ENCODE measurements around the gene CLK3.

The CLK3 gene

GRCh38 chr15:74571191-74571590 is 44.4 kb upstream of the CLK3 start:
- TF ChIP-seq EZH2 (optimal IDR thresholded peaks at IDR 0.05; ENCODE audit: low read depth, low read length), result no peak
- no peak for TF ChIP-seq CTCF (IDR thresholded peaks at IDR 0.05; ENCODE audit: low read length)
- TF ChIP-seq EZH2phosphoT487 (IDR thresholded peaks at IDR 0.05; ENCODE audit: low read length), result no peak
- Histone ChIP-seq H3K9ac (ENCODE audit: low read length) (no peak overlapping the region), H3F3A (ENCODE audit: insufficient read depth, low read length) (no peaks in the 10 kb centered on the region), H3K27ac (ENCODE audit: low read length) (no peak overlapping the region), H3K36me3 (replicated peaks; ENCODE audit: insufficient read depth, low read length) (peaks cover 8% of the 10 kb centered on the region; the same call in 1 of the 2 replicates), H3K27me3 (replicated peaks; ENCODE audit: insufficient read depth, low read length) (no peaks in the 10 kb centered on the region), H3K4me1 (ENCODE audit: low read length) (no peaks in the 10 kb centered on the region), H3K79me2 (ENCODE audit: low read length) (peaks cover 95% of the 10 kb centered on the region), H4K20me1 (ENCODE audit: insufficient read depth, low read length) (peaks cover 14% of the 10 kb centered on the region; the same call in 1 of the 2 replicates), H3K9me2 (replicated peaks; ENCODE audit: insufficient read depth, low read length) (no peaks in the 10 kb centered on the region), H3K9me3 (replicated peaks; ENCODE audit: insufficient read depth, low read length) (no peaks in the 10 kb centered on the region), H3K4me2 (ENCODE audit: low read depth, low read length) (no peak overlapping the region), H2AFZ (ENCODE audit: low read length) (no peak overlapping the region), H3K4me3 (ENCODE audit: low read length) (no peak overlapping the region)
- no peak for DNase-seq

GRCh38 chr15:74573987-74574386 is 41.6 kb upstream of the CLK3 start:
- no peak overlapping the region for H3K4me2 ChIP-seq (ENCODE audit: low read depth, low read length)
- H3K79me2 ChIP-seq (ENCODE audit: low read length), result peaks cover 92% of the 10 kb centered on the region
- H3K4me3 ChIP-seq (ENCODE audit: low read length), result no peak overlapping the region
- no peaks in the 10 kb centered on the region for H3F3A ChIP-seq (ENCODE audit: insufficient read depth, low read length)
- H3K27ac ChIP-seq (ENCODE audit: low read length), result no peak overlapping the region
- H3K9me3 ChIP-seq (replicated peaks; ENCODE audit: insufficient read depth, low read length), result no peaks in the 10 kb centered on the region
- TF ChIP-seq EZH2phosphoT487 (IDR thresholded peaks at IDR 0.05; ENCODE audit: low read length) (no peak), CTCF (IDR thresholded peaks at IDR 0.05; ENCODE audit: low read length) (no peak), EZH2 (optimal IDR thresholded peaks at IDR 0.05; ENCODE audit: low read depth, low read length) (no peak)
- H2AFZ ChIP-seq (ENCODE audit: low read length), result no peak overlapping the region
- H3K4me1 ChIP-seq (ENCODE audit: low read length), result no peaks in the 10 kb centered on the region
- peaks cover 9% of the 10 kb centered on the region; the same call in 1 of the 2 replicates for H3K36me3 ChIP-seq (replicated peaks; ENCODE audit: insufficient read depth, low read length)
- no peaks in the 10 kb centered on the region; the same call in 1 of the 2 replicates for H4K20me1 ChIP-seq (ENCODE audit: insufficient read depth, low read length)
- no peak overlapping the region for H3K9ac ChIP-seq (ENCODE audit: low read length)
- no peak for DNase-seq
- H3K9me2 ChIP-seq (replicated peaks; ENCODE audit: insufficient read depth, low read length), result no peaks in the 10 kb centered on the region
- H3K27me3 ChIP-seq (replicated peaks; ENCODE audit: insufficient read depth, low read length), result no peaks in the 10 kb centered on the region

- Histone ChIP-seq H3K36me3 (replicated peaks; ENCODE audit: insufficient read depth, low read length) (peaks cover 5% of the 10 kb centered on the region; the same call in 1 of the 2 replicates), H3K27me3 (replicated peaks; ENCODE audit: insufficient read depth, low read length) (no peaks in the 10 kb centered on the region), H3K4me3 (ENCODE audit: low read length) (no peak overlapping the region), H3K79me2 (ENCODE audit: low read length) (peaks cover 88% of the 10 kb centered on the region), H3K4me1 (ENCODE audit: low read length) (no peaks in the 10 kb centered on the region), H3K4me2 (ENCODE audit: low read depth, low read length) (no peak overlapping the region), H4K20me1 (ENCODE audit: insufficient read depth, low read length) (no peaks in the 10 kb centered on the region), H3K9me2 (replicated peaks; ENCODE audit: insufficient read depth, low read length) (no peaks in the 10 kb centered on the region), H2AFZ (ENCODE audit: low read length) (no peak overlapping the region), H3K9me3 (replicated peaks; ENCODE audit: insufficient read depth, low read length) (no peaks in the 10 kb centered on the region), H3K9ac (ENCODE audit: low read length) (no peak overlapping the region), H3F3A (ENCODE audit: insufficient read depth, low read length) (no peaks in the 10 kb centered on the region), H3K27ac (ENCODE audit: low read length) (no peak overlapping the region)
- TF ChIP-seq CTCF (IDR thresholded peaks at IDR 0.05; ENCODE audit: low read length), result no peak
- TF ChIP-seq EZH2 (optimal IDR thresholded peaks at IDR 0.05; ENCODE audit: low read depth, low read length), result no peak
- no peak for TF ChIP-seq EZH2phosphoT487 (IDR thresholded peaks at IDR 0.05; ENCODE audit: low read length)
- no peak for DNase-seq
Observed at GRCh38 chr15:74578496-74578994, 37.1 kb upstream of the CLK3 start.
